Activated T-cell treated with anti-CD3 and anti-CD28 coated beads, Interleukin-2, amount 50 U/mL, for 24 hours (primary cell): ENCODE measurements around the gene IQSEC1.

Experiments used
- DNase-seq: peaks from one replicate; pipeline ENCODE4 v3.0.0-alpha.2; 2020
- H3K27ac Mint-ChIP-seq: 2 replicates; pipeline ENCODE4 v1.8.0; 2020; ENCODE audit warnings: mild to moderate bottlenecking, mixed read lengths
- H3K27me3 Mint-ChIP-seq: 2 replicates; pipeline ENCODE4 v1.8.0; 2020; ENCODE audit warnings: mixed read lengths
- H3K36me3 Mint-ChIP-seq: 2 replicates; pipeline ENCODE4 v1.8.0; 2020; ENCODE audit warnings: low read depth, mixed read lengths
- H3K4me1 Mint-ChIP-seq: 2 replicates; pipeline ENCODE4 v1.8.0; 2020; ENCODE audit warnings: low read depth, mixed read lengths
- H3K4me3 Mint-ChIP-seq: 2 replicates; pipeline ENCODE4 v1.8.0; 2020; ENCODE audit warnings: mild to moderate bottlenecking, moderate library complexity, mixed read lengths
- H3K9me3 Mint-ChIP-seq: 2 replicates; pipeline ENCODE4 v1.8.0; 2020; ENCODE audit warnings: mixed read lengths

Gene IQSEC1

DNA sequence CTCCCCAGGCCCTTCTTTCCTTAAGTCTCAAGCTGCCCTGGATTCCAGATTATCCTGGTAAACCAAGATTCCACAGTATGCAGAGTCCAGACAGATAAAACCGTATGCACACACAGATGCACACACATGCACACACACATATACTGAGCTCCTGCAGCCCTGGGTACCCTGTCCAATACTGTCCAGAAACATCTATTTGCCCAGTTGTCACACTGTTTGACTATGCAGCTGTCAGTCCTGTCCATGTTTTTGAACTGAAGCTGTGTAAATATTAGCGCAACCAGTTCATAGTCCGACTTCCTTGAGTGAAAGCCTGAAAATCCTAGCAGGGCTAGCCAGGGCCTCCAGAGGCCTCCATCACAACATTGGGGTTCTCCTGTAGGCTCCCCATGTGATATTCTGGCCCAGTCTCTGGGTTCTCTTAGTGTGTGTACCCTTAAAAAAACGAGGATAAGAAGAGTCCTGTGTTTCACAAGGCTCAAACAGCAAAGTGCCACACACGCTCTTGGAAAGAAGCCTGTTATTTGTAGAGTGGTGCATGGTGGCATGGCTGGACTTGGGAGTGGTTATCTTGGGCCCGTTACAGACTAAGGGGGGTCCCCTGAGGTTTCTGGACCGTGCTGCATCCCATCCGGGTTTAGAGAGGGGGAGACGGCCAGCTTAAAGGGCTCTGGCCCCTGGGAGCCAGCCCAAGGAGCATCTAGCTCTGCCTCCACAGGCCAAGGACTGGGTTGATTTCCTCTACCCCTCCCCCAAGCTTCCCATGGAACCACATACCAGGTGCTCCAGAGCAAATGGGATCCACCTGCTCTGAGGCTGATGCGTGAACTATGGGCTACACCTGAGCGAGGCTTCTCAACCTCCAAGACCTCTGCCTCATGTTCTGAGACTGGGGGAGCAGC, 108.3 kb downstream of the IQSEC1 start:
- no peak overlapping the region for H3K4me3 Mint-ChIP-seq
- peaks cover 85% of the 10 kb centered on the region for H3K4me1 Mint-ChIP-seq
- no peak for DNase-seq
- no peaks in the 10 kb centered on the region for H3K27me3 Mint-ChIP-seq
- no peaks in the 10 kb centered on the region for H3K9me3 Mint-ChIP-seq
- peak overlapping the region; percentile 84 for H3K27ac Mint-ChIP-seq
- H3K36me3 Mint-ChIP-seq, result peaks cover 6% of the 10 kb centered on the region

DNA sequence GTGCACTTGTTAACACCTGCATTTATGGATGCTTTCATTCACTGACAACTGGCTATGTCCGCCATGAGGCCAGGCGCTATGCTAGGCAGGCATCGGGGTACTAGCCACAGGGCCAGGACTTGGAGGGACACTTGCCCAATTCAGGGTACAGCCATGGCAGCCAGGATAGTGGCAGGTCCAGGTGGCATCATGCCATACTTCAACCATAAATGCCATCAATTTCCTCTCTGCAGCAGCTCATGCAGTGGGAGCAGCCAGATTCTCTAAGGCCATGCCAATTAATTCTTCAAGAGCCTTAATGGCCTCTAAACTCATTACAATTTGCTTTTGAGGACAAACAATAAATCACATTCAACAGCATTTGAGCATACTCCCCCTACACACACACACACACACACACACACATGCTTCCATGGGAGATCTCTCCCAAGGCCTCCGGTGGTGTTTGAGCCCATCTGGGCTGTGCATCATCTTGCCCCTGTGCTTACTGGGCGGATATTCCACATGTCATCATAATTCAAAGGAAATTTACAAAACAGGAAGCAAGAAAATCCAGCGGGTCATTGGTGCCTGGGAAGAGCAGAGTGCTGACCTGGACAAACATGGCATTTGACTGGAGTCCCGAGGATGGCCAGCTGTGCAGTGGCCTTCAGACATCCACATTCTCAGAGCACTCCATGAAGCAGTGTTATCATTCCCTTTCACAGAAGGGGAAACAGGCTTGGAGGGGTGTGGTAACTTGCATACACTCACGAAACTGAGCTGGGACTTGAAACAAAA, 109.1 kb downstream of the IQSEC1 start:
- peak overlapping the region; percentile 84 for H3K27ac Mint-ChIP-seq
- H3K36me3 Mint-ChIP-seq, result peaks cover 9% of the 10 kb centered on the region
- no peaks in the 10 kb centered on the region for H3K27me3 Mint-ChIP-seq
- DNase-seq, result no peak
- H3K4me3 Mint-ChIP-seq, result no peak overlapping the region
- H3K9me3 Mint-ChIP-seq, result no peaks in the 10 kb centered on the region
- peaks cover 89% of the 10 kb centered on the region for H3K4me1 Mint-ChIP-seq

DNA sequence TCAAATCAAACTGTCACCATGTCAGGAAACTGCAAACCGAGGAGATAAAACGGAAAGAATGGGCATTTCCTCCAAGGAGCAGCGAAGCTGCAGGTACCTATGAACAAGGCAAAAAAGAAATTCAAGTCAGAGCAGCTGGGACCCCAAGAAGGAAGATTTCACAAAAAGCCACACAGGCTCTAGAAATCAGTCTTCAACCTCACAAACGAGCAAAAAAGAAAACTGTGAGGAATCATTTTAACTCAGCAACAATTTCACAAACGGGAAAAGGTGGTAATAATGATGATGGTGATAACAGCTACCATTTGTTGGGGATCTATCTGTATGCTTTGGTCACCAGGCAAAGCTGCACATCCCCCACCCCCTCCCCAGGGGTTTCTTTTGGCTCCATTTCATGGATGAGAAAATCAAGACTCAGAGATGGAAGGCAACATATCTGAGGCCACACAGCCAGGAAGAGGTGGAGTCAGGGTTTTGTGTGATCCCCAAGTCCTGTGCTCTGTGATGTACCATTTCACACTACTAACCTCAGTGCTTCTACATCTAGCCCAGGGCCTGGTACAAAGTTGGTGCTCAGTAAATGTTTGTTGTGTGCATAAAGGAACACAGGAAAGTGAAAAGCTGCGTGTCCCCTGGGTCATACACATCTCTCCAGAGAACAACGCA, 109.9 kb downstream of the IQSEC1 start:
- Mint-ChIP-seq H3K4me1 (peaks cover 89% of the 10 kb centered on the region), H3K9me3 (no peaks in the 10 kb centered on the region), H3K27me3 (no peaks in the 10 kb centered on the region), H3K36me3 (peaks cover 9% of the 10 kb centered on the region), H3K27ac (peak overlapping the region; percentile 84), H3K4me3 (peak overlapping the region; percentile 38)
- no peak for DNase-seq

DNA sequence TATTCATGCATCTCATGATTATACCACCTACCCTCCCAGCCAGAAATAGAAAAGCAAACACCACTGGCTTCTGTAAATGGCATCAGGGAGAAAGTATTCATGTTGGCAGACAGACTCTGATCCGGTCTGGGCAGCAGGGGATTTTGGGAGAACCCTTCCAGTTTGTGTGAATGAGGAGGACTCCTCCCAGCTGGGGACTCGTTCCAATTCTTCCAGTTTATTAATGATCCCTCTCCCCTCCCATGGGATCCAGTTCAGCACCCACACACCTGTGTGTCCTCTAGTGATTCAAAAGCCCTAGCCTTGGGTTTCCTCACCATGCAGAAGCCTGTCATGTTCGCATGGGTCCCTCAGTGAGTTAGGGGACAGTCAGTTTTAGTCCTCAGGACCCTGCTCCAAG, 110.9 kb downstream of the IQSEC1 start:
- H3K27ac Mint-ChIP-seq, result peak overlapping the region; percentile 84
- no peak for DNase-seq
- H3K36me3 Mint-ChIP-seq, result peaks cover 9% of the 10 kb centered on the region
- no peaks in the 10 kb centered on the region for H3K27me3 Mint-ChIP-seq
- H3K9me3 Mint-ChIP-seq, result no peaks in the 10 kb centered on the region
- H3K4me3 Mint-ChIP-seq, result no peak overlapping the region
- peaks cover 92% of the 10 kb centered on the region for H3K4me1 Mint-ChIP-seq

DNA sequence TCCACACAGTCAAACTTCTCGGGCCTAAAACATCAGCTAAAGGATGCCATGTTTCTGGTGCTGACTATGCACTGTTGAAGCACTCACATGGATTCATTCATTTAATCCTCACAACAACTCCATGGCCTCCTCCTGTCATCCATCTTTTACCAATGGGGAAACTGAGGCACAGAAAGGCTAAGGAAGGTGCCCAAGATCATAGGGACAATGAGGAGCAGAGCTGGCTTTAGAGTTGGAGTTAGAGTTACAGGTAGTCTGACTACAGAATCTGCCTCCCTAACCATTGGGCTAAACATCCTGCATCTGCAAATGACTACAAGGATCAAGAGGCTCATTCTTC, 111.6 kb downstream of the IQSEC1 start:
- Mint-ChIP-seq H3K4me3 (no peak overlapping the region), H3K4me1 (peaks cover 93% of the 10 kb centered on the region), H3K27ac (peak overlapping the region; percentile 6), H3K9me3 (no peaks in the 10 kb centered on the region), H3K36me3 (peaks cover 9% of the 10 kb centered on the region), H3K27me3 (no peaks in the 10 kb centered on the region)
- no peak for DNase-seq

DNA sequence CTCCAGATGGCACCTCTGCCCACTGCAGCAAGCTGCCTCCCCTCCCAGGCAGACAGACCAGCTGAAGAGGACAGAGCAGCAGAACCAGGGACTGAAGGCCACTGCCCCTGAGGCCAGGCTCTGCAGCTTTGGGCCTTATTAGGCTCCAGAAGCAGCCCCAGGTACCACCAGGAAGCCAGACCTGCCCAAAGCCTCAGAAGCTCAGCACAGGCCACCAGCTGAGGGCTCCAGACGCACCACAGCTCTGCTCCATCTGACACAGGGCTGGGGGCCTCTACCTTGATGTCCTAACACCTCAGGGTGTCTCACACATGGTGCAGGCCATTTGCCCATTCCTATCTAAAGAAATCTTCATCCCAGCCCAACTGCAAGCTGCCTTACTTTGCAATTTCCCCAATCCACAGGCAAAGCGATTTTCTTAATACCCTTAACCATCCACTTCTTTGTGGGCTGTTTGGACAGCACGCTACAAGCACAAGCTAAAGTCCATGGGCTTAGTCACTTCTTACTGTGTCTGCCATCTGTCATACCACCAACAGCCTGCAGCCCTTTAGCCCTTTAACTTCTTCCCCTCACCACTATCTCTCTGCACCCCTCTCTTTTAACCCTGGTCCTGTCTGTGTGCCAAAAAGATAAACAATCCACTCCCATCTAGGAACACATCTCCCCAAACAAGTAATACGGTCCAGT, 112.1 kb downstream of the IQSEC1 start:
- no peak overlapping the region for H3K4me3 Mint-ChIP-seq
- no peak for DNase-seq
- H3K36me3 Mint-ChIP-seq, result peaks cover 9% of the 10 kb centered on the region
- peaks cover 92% of the 10 kb centered on the region for H3K4me1 Mint-ChIP-seq
- H3K27ac Mint-ChIP-seq, result peak overlapping the region; percentile 6
- no peaks in the 10 kb centered on the region for H3K27me3 Mint-ChIP-seq
- H3K9me3 Mint-ChIP-seq, result no peaks in the 10 kb centered on the region

DNA sequence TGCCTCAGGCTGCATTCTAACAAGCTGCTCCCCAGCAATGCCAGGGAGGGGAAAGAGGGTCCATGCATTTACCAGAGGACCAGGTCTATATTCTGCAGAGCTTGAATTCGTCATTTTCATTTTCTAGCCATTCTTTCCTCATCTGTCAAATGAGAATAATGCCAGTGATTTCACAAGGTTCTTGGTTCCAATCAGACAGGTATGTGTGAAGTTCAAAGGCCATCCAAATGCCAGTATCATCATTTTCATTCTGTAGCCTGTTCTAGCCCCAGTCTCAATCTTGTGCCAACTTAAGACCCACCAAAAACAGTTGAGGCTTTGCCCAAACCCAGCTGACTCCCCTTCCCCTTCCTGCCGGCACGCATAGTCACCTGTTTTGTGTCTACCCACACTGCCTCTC, 112.7 kb downstream of the IQSEC1 start:
- Mint-ChIP-seq H3K27me3 (no peaks in the 10 kb centered on the region), H3K27ac (peak overlapping the region; percentile 44), H3K36me3 (peaks cover 9% of the 10 kb centered on the region), H3K4me3 (no peak overlapping the region), H3K9me3 (no peaks in the 10 kb centered on the region), H3K4me1 (peaks cover 92% of the 10 kb centered on the region)
- no peak for DNase-seq

DNA sequence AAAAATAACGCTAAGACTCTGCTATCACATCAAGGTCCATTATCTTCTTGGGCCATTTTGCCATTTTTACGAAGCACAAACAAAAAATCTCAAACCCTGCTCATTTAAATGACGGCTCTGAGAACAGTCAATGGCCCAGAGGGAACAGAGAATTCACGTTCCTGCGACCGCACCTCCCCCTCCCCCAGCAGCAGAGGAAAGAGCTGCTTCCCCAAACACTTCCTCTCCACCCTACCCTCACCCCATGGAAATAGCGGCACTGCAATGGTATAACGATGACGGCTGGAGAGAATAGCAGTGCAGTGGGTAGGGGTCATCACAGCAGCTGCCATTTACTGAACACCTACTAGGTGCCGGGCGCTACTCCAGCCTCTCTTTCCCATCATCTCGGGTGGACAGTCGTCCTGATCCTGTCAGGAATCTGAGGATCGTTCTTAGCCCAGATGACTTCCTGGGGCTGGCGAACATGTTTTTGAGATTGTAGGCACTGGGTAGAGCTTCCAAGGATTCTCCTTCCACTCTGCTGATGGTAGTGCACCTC, 113.3 kb downstream of the IQSEC1 start:
- Mint-ChIP-seq H3K36me3 (peaks cover 9% of the 10 kb centered on the region), H3K27ac (peak overlapping the region; percentile 44), H3K9me3 (no peaks in the 10 kb centered on the region), H3K4me1 (peaks cover 92% of the 10 kb centered on the region), H3K4me3 (no peak overlapping the region), H3K27me3 (no peaks in the 10 kb centered on the region)
- no peak for DNase-seq

DNA sequence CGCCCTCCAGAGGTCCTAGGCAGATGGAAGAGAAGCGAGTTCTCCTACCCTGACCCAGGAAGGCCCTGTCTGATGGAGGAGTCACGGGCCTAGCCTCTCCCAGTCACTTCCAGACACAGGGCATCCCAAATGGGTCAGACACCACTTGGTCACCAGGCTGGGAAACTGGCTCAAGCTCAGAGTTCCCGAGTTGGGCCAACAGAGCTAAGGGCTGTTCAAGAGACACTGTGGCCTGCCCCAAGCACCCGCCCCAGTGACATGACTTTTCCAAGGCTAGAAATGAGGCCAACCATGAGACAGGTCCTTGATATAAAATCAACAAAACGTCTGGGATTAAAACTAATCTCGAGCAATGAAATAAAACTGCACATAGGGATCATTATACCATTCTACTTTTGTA, 113.8 kb downstream of the IQSEC1 start:
- Mint-ChIP-seq H3K36me3 (peaks cover 9% of the 10 kb centered on the region), H3K4me1 (peaks cover 92% of the 10 kb centered on the region), H3K4me3 (no peak overlapping the region), H3K27ac (peak overlapping the region; percentile 40), H3K9me3 (no peaks in the 10 kb centered on the region), H3K27me3 (no peaks in the 10 kb centered on the region)
- no peak for DNase-seq

DNA sequence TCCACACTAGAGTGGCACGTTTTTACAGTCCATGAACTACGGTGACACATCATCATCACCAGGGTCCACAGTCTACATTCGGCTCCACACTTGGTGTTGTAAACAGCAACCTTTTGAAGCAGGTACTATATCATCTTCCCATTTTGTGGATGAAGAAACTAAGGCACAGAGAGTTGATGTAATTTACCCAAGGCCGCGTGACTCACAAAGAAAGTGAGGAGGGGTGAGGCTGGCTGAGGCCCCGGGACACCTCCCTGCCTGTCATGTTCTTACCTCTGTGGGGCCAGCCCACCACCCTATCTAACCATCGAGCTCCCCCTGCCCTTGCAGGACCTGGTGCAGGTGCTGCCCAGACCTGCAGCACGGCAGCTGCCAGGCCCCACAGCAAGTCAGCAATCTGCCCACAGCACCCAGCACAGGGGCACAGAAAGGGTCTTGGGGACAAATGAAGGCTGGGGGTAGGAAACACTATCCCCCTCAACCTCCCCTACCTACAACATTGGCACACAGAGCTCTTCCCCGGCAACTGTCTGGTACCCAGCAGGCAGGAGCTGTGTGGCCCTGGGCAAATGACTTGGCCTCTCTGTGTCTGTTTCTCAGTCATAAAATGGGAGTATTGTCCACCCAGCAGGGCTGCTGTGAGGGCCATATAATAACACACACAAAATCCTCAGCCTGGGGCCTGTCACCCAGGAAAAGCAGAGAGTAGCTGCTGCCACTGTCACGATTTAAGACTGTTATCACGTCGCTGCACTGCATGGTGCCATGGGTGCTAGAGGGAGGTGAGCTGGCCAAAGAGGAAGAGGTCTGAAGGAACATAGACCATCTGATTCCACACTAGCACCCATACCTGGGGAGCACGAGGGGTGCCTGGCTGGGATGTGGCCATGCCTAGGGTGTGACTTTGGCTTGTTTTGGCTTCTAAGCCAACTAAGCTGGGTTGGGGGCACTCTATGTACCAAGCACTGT, 115.1 kb downstream of the IQSEC1 start:
- H3K4me1 Mint-ChIP-seq, result peaks cover 89% of the 10 kb centered on the region
- H3K9me3 Mint-ChIP-seq, result no peaks in the 10 kb centered on the region
- no peaks in the 10 kb centered on the region for H3K27me3 Mint-ChIP-seq
- H3K36me3 Mint-ChIP-seq, result peaks cover 9% of the 10 kb centered on the region
- peak overlapping the region; percentile 71 for H3K27ac Mint-ChIP-seq
- no peak for DNase-seq
- no peak overlapping the region for H3K4me3 Mint-ChIP-seq

DNA sequence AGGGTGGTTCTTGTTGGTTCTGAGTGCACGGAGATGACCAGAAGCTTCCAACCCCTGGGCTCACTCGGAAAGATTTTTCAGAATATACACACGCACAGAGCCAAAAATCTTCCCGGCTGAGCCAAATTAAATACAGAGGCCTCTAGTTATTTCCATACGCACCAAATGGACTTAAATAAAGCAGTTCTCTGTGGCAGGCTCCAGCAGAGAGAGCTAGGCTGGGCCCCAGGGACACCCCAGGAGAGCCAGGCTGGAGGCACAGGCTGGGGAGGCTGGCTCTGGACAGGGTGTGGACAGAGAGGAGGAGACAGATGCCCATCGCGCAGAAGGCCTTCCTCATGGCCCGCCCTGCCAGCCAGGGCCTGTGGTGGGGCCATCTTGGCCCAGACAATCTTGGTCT, 115.9 kb downstream of the IQSEC1 start:
- Mint-ChIP-seq H3K4me3 (no peak overlapping the region), H3K27me3 (no peaks in the 10 kb centered on the region), H3K4me1 (peaks cover 85% of the 10 kb centered on the region), H3K36me3 (peaks cover 5% of the 10 kb centered on the region), H3K9me3 (no peaks in the 10 kb centered on the region), H3K27ac (peak overlapping the region; percentile 71)
- DNase-seq, result no peak

DNA sequence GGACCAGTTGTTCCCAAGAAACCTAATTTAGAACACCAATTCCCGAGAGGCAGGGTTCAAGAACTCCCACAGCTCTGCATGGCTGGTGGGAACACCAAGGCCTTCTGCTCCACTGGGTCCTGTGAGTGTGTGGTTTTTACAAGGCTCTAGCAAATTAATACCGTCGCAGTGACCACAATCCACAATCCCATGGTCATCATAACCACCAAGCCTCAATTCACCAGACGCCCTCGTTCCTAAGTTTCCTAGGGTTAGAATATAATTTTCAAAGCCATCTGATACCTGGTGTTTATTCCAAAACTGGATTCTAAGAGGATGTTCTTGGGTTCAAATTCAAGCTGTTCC, 116.9 kb downstream of the IQSEC1 start:
- peaks cover 80% of the 10 kb centered on the region for H3K4me1 Mint-ChIP-seq
- no peak overlapping the region for H3K27ac Mint-ChIP-seq
- peaks cover 4% of the 10 kb centered on the region for H3K36me3 Mint-ChIP-seq
- H3K27me3 Mint-ChIP-seq, result no peaks in the 10 kb centered on the region
- no peaks in the 10 kb centered on the region for H3K9me3 Mint-ChIP-seq
- no peak for DNase-seq
- no peak overlapping the region for H3K4me3 Mint-ChIP-seq

DNA sequence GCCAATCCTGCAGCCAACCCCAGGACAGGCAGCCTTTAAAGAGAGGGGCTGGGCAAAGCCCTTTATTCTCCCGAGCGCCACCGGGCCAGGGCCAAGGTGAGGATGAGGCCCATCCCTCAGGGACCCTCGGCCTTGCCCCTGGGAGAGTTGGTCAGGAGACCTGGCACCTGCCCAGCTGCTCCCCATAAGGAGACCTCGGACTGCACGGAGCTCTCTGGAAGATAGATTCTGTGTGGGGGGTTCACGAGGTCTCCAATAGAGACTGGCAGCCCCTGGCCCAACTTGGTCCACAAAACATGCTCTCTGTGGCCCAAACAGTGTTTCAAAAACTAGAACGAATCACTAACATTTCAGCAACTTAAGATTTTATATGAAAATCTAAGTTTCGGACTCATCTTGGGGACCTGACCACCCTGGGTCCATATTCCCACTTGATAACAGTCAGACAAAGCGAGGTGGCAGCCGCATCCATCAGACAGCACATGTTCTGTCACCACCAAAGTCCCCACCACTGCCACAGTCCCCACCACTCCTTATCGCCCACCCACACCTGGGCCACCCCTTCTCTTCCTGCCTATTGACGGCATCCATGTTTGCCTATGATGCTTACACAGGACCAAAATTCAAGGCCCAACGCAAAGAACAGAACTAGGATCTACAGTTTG, 117.4 kb downstream of the IQSEC1 start:
- DNase-seq, result no peak
- H3K36me3 Mint-ChIP-seq, result peaks cover 4% of the 10 kb centered on the region
- no peak overlapping the region for H3K4me3 Mint-ChIP-seq
- H3K4me1 Mint-ChIP-seq, result peaks cover 75% of the 10 kb centered on the region
- no peaks in the 10 kb centered on the region for H3K9me3 Mint-ChIP-seq
- peak overlapping the region; percentile 85 for H3K27ac Mint-ChIP-seq
- no peaks in the 10 kb centered on the region for H3K27me3 Mint-ChIP-seq
